Tibial nerve (tissue), 4 donors: ENCODE data around the gene ALDH18A1. TPM values are rescaled to one million over a fixed set of nuclear protein-coding genes. Genes with fewer than 3 reads are reported as not detected.

Experiments
- DNase-seq, 2 donors: peaks; one replicate each; pipeline ENCODE4 v3.0.0-alpha.2; 2019; ENCODE audit warnings: low spot score in 2 of 2
- H3K27ac ChIP-seq, 4 donors: fragments of 200-600 bp; sonication (generic) in 3 of 4; one replicate each; pipeline ENCODE4 v1.5.1; 2017 to 2019; ENCODE audit warnings: mild to moderate bottlenecking in 1 of 4
- H3K27me3 ChIP-seq, 2 donors: fragments of 200-600 bp; sonication (generic) in 1 of 2; one replicate each; pipeline versions ENCODE4 v1.5.1 to v1.6.0; 2017 to 2019
- H3K36me3 ChIP-seq, 3 donors: fragments of 200-600 bp; sonication (generic); one replicate each; pipeline ENCODE4 v1.5.1; 2018 to 2019
- H3K4me1 ChIP-seq, 4 donors: fragments of 200-600 bp; sonication (generic) in 3 of 4; one replicate each; pipeline ENCODE4 v1.5.1; 2017 to 2019
- H3K4me3 ChIP-seq, 4 donors: fragments of 200-600 bp; sonication (generic) in 3 of 4; one replicate each; pipeline ENCODE4 v1.5.1; 2017 to 2019; ENCODE audit warnings: mild to moderate bottlenecking in 1 of 4, moderate library complexity in 1 of 4
- H3K9me3 ChIP-seq, 4 donors: fragments of 200-600 bp; sonication (generic) in 3 of 4; one replicate each; pipeline ENCODE4 v1.5.1; 2017 to 2019
- EP300 ChIP-seq, 2 donors: sonication (generic); formaldehyde crosslinking; IDR thresholded peaks; one replicate each; pipeline ENCODE4 v1.6.1; 2017; ENCODE audit warnings: antibody characterized with exemption in 2 of 2, mild to moderate bottlenecking in 1 of 2
- POLR2A ChIP-seq, 2 donors: fragments of 450-650 bp; IDR thresholded peaks; one replicate each; pipeline ENCODE4 v1.6.1; 2017; ENCODE audit warnings: antibody characterized with exemption in 2 of 2, mild to moderate bottlenecking in 2 of 2, moderate library complexity in 2 of 2
- WGBS, 2 donors: methylation state at CpG; one replicate each; pipeline ENCODE4 v1.1.5; 2018; 5-methylcytosine and 5-hydroxymethylcytosine counted together
- total RNA-seq, 4 donors: library from RNA; depleted of rRNA; stranded (reverse); fragments of >200 nt; gene quantifications; one replicate each; pipeline ENCODE4 v1.1.0, GENCODE V29; 2016
- TF ChIP-seq, protein P1 (sequence below), 5 experiments: fragments of 200-600 bp in 3 of 5; fragments of 450-650 bp in 2 of 5; sonication (generic) in 3 of 5; IDR thresholded peaks; one replicate each; pipeline ENCODE4 v1.5.1; 2016 to 2019; ENCODE audit warnings: antibody characterized with exemption in 5 of 5, mild to moderate bottlenecking in 3 of 5, moderate library complexity in 2 of 5

ALDH18A1 gene
- total RNA-seq, 4 donors from 2014 or later, result 12.0 to 26.7 (median 17.3) TPM

- TF ChIP-seq POLR2A (IDR thresholded peaks at IDR 0.05) (no peak), EP300 (IDR thresholded peaks at IDR 0.05) (no peak)
- TF ChIP-seq, protein P1, sequence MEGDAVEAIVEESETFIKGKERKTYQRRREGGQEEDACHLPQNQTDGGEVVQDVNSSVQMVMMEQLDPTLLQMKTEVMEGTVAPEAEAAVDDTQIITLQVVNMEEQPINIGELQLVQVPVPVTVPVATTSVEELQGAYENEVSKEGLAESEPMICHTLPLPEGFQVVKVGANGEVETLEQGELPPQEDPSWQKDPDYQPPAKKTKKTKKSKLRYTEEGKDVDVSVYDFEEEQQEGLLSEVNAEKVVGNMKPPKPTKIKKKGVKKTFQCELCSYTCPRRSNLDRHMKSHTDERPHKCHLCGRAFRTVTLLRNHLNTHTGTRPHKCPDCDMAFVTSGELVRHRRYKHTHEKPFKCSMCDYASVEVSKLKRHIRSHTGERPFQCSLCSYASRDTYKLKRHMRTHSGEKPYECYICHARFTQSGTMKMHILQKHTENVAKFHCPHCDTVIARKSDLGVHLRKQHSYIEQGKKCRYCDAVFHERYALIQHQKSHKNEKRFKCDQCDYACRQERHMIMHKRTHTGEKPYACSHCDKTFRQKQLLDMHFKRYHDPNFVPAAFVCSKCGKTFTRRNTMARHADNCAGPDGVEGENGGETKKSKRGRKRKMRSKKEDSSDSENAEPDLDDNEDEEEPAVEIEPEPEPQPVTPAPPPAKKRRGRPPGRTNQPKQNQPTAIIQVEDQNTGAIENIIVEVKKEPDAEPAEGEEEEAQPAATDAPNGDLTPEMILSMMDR (IDR thresholded peaks at IDR 0.05), result no peak
Measured at GRCh38 chr10:95648138-95648537, 8.4 kb downstream of the ALDH18A1 start.

GRCh38 chr10:95646160-95646559 lies 10.4 kb downstream of the ALDH18A1 start:
- H3K4me3 ChIP-seq, result no peak overlapping the region
- no peaks in the 10 kb centered on the region for H3K4me1 ChIP-seq
- no peaks in the 10 kb centered on the region for H3K9me3 ChIP-seq
- H3K36me3 ChIP-seq, result peaks cover 0 to 66% (median 2%) of the 10 kb centered on the region in 3 donors
- no peak for DNase-seq
- TF ChIP-seq POLR2A (IDR thresholded peaks at IDR 0.05) (no peak), EP300 (IDR thresholded peaks at IDR 0.05) (no peak)
- TF ChIP-seq, protein P1 (IDR thresholded peaks at IDR 0.05), result no peak
- H3K27ac ChIP-seq, result no peak overlapping the region
- no peaks in the 10 kb centered on the region for H3K27me3 ChIP-seq
- 100% methylated on average over 1 of the region's 1 CpG for WGBS, 2 donors

More at GRCh38 chr10:95648138-95648537, 8.4 kb downstream of the ALDH18A1 start:
- no peaks in the 10 kb centered on the region for H3K9me3 ChIP-seq
- DNase-seq, result no peak
- 89 to 93% methylated on average over 1 of the region's 1 CpG for WGBS, 2 donors
- H3K27me3 ChIP-seq, result no peaks in the 10 kb centered on the region
- H3K4me3 ChIP-seq, result no peak overlapping the region
- H3K4me1 ChIP-seq, result no peaks in the 10 kb centered on the region
- peaks cover 0 to 65% (median 7%) of the 10 kb centered on the region in 3 donors for H3K36me3 ChIP-seq
- H3K27ac ChIP-seq, result no peak overlapping the region

GRCh38 chr10:95644901-95645300 lies 11.6 kb downstream of the ALDH18A1 start:
- no peak for DNase-seq
- TF ChIP-seq, protein P1 (IDR thresholded peaks at IDR 0.05), result no peak
- TF ChIP-seq POLR2A (IDR thresholded peaks at IDR 0.05) (no peak), EP300 (IDR thresholded peaks at IDR 0.05) (no peak)
- H3K4me3 ChIP-seq, result no peak overlapping the region
- H3K36me3 ChIP-seq, result peaks cover 0 to 66% (median 10%) of the 10 kb centered on the region in 3 donors
- WGBS, 2 donors, result 24 to 57% methylated on average over 1 of the region's 1 CpG
- H3K4me1 ChIP-seq, result no peaks in the 10 kb centered on the region
- H3K27me3 ChIP-seq, result no peaks in the 10 kb centered on the region
- no peak overlapping the region for H3K27ac ChIP-seq
- H3K9me3 ChIP-seq, result no peaks in the 10 kb centered on the region

DNA sequence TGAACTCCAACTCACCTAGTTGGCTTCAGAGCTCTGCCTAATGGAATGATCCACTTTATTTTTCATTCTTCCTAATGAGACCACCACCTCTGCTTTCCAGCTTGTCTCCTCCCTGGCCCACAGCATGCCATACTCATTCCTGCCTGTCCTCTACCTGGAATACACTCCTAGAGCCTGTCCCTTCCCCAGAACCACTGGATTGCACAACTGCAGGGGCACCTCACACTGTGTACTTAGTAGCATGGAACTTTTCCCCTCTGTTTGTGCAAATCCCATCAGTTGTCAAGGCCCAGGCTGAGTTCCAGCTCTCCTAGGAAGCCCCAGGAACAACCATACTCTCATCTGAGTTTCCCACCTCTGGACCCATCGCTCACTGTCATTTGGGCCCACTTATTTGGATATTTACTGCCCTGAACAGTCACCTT lies 15.6 kb downstream of the ALDH18A1 start:
- H3K9me3 ChIP-seq, result no peaks in the 10 kb centered on the region
- no peak overlapping the region for H3K4me3 ChIP-seq
- H3K27me3 ChIP-seq, result no peaks in the 10 kb centered on the region
- TF ChIP-seq EP300 (IDR thresholded peaks at IDR 0.05), result no peak
- TF ChIP-seq, protein P1 (IDR thresholded peaks at IDR 0.05), result no peak
- no peak for TF ChIP-seq POLR2A (IDR thresholded peaks at IDR 0.05)
- no peak for DNase-seq
- no peaks in the 10 kb centered on the region for H3K4me1 ChIP-seq
- H3K27ac ChIP-seq, result no peak overlapping the region
- 100% methylated on average over 1 of the region's 1 CpG for WGBS, 2 donors
- peaks cover 0 to 76% (median 10%) of the 10 kb centered on the region in 3 donors for H3K36me3 ChIP-seq

- Histone ChIP-seq H3K4me1 (no peaks in the 10 kb centered on the region), H3K27ac (no peak overlapping the region), H3K4me3 (no peak overlapping the region), H3K9me3 (no peaks in the 10 kb centered on the region), H3K27me3 (no peaks in the 10 kb centered on the region), H3K36me3 (peaks cover 0 to 99% (median 10%) of the 10 kb centered on the region in 3 donors)
- DNase-seq, result no peak
- WGBS, 2 donors, result 96 to 98% methylated on average over 4 of the region's 4 CpGs
- no peak for TF ChIP-seq POLR2A (IDR thresholded peaks at IDR 0.05)
- TF ChIP-seq, protein P1 (IDR thresholded peaks at IDR 0.05), result no peak
- TF ChIP-seq EP300 (IDR thresholded peaks at IDR 0.05), result no peak
Measured at GRCh38 chr10:95637911-95638310, 18.6 kb downstream of the ALDH18A1 start.
